Stimulated activated memory B cell treated with anti-CD40 and anti-IgM and Interleukin-4, amounts not matched to agents 10 μg/mL and 1 μg/mL and 100 μg/mL, for 72 hours (primary cell): ENCODE data around the gene EVI5L.

Experiments used
- ATAC-seq: fragments of 150-1000 bp; cut with Tn5 transposase; 2 replicates; pipeline ENCODE4 v1.10.0; 2021
- H3K27ac Mint-ChIP-seq: one replicate; pipeline ENCODE4 v1.8.0; 2022; ENCODE audit warnings: mild to moderate bottlenecking, mixed read lengths
- H3K27me3 Mint-ChIP-seq: one replicate; pipeline ENCODE4 v1.8.0; 2022; ENCODE audit warnings: mixed read lengths
- H3K36me3 Mint-ChIP-seq: one replicate; pipeline ENCODE4 v1.8.0; 2022; ENCODE audit warnings: mixed read lengths
- H3K4me1 Mint-ChIP-seq: one replicate; pipeline ENCODE4 v1.8.0; 2022; ENCODE audit warnings: mixed read lengths
- H3K4me3 Mint-ChIP-seq: one replicate; pipeline ENCODE4 v1.8.0; 2022; ENCODE audit warnings: mild to moderate bottlenecking, moderate library complexity, mixed read lengths
- H3K9me3 Mint-ChIP-seq: one replicate; pipeline ENCODE4 v1.8.0; 2022; ENCODE audit warnings: mixed read lengths

The EVI5L gene

DNA sequence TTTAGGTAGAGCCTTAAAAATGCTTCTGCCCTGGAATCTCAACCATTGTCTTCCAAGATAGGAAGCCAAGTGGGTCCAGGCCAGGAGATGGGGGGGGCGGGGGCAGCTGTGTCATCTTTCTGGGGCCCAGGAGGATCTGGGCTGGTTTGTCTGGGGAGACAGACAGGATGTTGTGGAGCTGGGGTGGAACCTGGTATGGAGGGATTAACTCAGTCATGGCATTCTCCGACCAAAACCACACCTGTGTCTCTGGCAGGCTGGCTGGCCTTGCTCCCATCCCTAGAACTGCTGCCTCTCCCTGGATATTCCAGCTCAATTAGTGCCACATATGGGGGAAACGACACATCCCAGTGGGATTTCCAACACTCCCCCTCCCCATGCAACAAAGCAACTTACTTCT, 70.9 kb downstream of the EVI5L start:
- ATAC-seq, result no peak
- H3K36me3 Mint-ChIP-seq, result peaks cover 11% of the 10 kb centered on the region
- no peaks in the 10 kb centered on the region for H3K9me3 Mint-ChIP-seq
- no peak overlapping the region for H3K4me3 Mint-ChIP-seq
- H3K4me1 Mint-ChIP-seq, result peaks cover 27% of the 10 kb centered on the region
- H3K27ac Mint-ChIP-seq, result no peak overlapping the region
- peaks cover 21% of the 10 kb centered on the region for H3K27me3 Mint-ChIP-seq

DNA sequence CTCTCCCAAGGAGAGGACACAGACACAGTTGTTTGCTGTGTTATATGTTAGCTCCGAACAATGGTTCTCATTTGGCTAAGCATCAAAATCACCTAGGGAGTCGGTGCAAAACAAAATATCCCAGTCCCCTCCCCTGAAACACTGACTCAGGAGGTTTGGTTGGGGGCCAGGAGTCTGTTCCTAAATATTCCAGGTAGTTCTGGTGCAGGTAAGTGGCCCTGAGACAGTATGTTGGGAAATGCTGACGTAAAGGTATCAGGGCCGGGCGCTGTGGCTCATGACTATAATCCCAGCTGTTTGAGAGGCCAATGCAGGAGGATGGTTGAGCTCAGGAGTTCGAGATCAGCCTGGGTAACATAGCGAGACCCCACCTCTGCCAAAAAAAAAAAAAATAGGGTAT, 71.3 kb downstream of the EVI5L start:
- no peaks in the 10 kb centered on the region for H3K9me3 Mint-ChIP-seq
- peaks cover 31% of the 10 kb centered on the region for H3K4me1 Mint-ChIP-seq
- peaks cover 15% of the 10 kb centered on the region for H3K36me3 Mint-ChIP-seq
- H3K4me3 Mint-ChIP-seq, result no peak overlapping the region
- no peak overlapping the region for H3K27ac Mint-ChIP-seq
- ATAC-seq, result no peak
- peaks cover 21% of the 10 kb centered on the region for H3K27me3 Mint-ChIP-seq

DNA sequence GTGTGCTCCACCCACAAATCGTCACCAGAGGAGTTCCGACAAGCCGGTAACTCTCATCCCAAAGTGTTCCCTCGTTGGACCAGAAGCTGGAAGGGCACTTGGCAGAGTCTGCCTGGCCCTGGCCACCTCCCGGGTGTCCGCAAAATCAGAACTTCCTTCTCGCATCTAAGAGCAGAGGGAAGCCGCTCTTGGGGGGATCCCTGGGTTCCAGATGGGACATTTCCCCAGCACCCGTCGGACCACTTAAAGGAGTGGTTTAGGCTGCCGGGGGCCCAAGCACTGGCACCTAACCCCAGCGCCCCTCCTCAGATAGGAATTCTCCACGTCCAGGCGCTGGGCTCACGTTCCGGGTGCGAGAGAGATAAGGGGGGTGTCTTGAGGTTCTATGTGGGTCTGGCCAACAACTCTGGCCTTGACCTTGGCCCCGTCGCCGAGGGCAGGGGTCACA, 72.8 kb downstream of the EVI5L start:
- peak overlapping the region; percentile 83 for H3K4me3 Mint-ChIP-seq
- ATAC-seq, result no peak
- peaks cover 24% of the 10 kb centered on the region for H3K36me3 Mint-ChIP-seq
- H3K4me1 Mint-ChIP-seq, result peaks cover 44% of the 10 kb centered on the region
- no peaks in the 10 kb centered on the region for H3K9me3 Mint-ChIP-seq
- H3K27ac Mint-ChIP-seq, result peak overlapping the region; percentile 88
- H3K27me3 Mint-ChIP-seq, result peaks cover 14% of the 10 kb centered on the region

- Mint-ChIP-seq H3K4me3 (peak within 1 kb of the TSS; percentile 87), H3K36me3 (peaks cover 24% of the 10 kb centered on the region), H3K4me1 (peaks cover 48% of the 10 kb centered on the region), H3K9me3 (no peaks in the 10 kb centered on the region), H3K27me3 (peaks cover 12% of the 10 kb centered on the region), H3K27ac (peak within 1 kb of the TSS; percentile 88)
- ATAC-seq, result peak; percentile 91
Observed at GRCh38 chr19:7903244-7904073, 73.4 kb downstream of the EVI5L start, which contains the start of gene MAP2K7. TSS of gene MAP2K7 (plus strand) at chr19:7903877. CDS start at chr19:7903945, 68 bp downstream.

- H3K27ac Mint-ChIP-seq, result peak overlapping the region; percentile 88
- H3K4me1 Mint-ChIP-seq, result peaks cover 51% of the 10 kb centered on the region
- peaks cover 28% of the 10 kb centered on the region for H3K36me3 Mint-ChIP-seq
- H3K27me3 Mint-ChIP-seq, result peaks cover 6% of the 10 kb centered on the region
- ATAC-seq, result peak; percentile 74
- H3K9me3 Mint-ChIP-seq, result no peaks in the 10 kb centered on the region
- peak overlapping the region; percentile 87 for H3K4me3 Mint-ChIP-seq
Observed at GRCh38 chr19:7904074-7905020, 74.3 kb downstream of the EVI5L start.

DNA sequence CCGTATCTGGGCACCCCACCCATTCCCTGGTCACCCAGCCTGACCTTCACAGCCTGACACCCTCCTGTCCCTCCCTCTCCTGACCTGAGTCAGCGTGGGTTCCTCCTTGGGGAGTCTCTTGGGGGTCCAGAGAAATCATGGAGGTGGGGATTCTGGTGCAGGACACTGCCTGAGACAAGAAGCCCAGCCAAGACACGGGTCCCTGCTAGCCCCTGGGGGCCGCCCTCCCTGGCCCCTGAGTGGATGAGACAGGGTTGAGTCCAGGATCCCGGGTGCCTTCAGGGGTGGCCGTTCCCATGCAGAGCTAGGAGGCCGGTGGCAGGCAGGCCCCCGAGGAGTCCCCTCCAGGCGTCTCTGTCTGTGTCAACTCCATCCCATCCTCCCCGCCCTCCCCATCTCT, 75.2 kb downstream of the EVI5L start:
- H3K9me3 Mint-ChIP-seq, result no peaks in the 10 kb centered on the region
- ATAC-seq, result no peak
- peaks cover 34% of the 10 kb centered on the region for H3K36me3 Mint-ChIP-seq
- H3K4me1 Mint-ChIP-seq, result peaks cover 51% of the 10 kb centered on the region
- peak overlapping the region; percentile 87 for H3K4me3 Mint-ChIP-seq
- no peaks in the 10 kb centered on the region for H3K27me3 Mint-ChIP-seq
- peak overlapping the region; percentile 88 for H3K27ac Mint-ChIP-seq

GRCh38 chr19:7905859-7906258, 75.8 kb downstream of the EVI5L start:
- H3K27ac Mint-ChIP-seq, result peak overlapping the region; percentile 88
- peaks cover 51% of the 10 kb centered on the region for H3K4me1 Mint-ChIP-seq
- peaks cover 40% of the 10 kb centered on the region for H3K36me3 Mint-ChIP-seq
- no peaks in the 10 kb centered on the region for H3K9me3 Mint-ChIP-seq
- peak overlapping the region; percentile 65 for H3K4me3 Mint-ChIP-seq
- no peak for ATAC-seq
- no peaks in the 10 kb centered on the region for H3K27me3 Mint-ChIP-seq

DNA sequence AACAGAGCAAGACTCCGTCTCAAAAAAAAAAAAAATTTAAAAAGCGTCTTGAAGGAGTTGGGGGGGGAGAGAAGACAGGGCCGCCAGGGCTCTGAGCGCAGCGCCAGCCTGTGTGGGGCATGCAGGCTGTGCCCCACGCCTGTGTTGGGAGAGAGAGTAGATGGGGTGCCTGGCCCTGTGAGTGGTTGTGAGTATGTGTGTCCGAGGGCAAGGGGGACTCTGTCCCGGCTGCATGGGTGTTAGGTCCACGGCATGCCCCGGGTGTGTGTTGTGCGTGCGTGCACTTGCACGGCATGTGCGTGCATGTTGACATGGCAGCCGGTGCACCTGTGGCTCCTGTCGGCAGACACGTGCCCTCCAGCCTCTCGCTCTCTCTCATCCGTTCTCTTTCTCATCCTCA, 77.1 kb downstream of the EVI5L start:
- no peaks in the 10 kb centered on the region for H3K27me3 Mint-ChIP-seq
- H3K4me1 Mint-ChIP-seq, result peaks cover 51% of the 10 kb centered on the region
- no peak overlapping the region for H3K4me3 Mint-ChIP-seq
- no peak for ATAC-seq
- H3K36me3 Mint-ChIP-seq, result peaks cover 52% of the 10 kb centered on the region
- H3K27ac Mint-ChIP-seq, result no peak overlapping the region
- H3K9me3 Mint-ChIP-seq, result no peaks in the 10 kb centered on the region

GRCh38 chr19:7907544-7907943, 77.5 kb downstream of the EVI5L start:
- no peak overlapping the region for H3K4me3 Mint-ChIP-seq
- no peaks in the 10 kb centered on the region for H3K27me3 Mint-ChIP-seq

GRCh38 chr19:7908078-7908699, 78.2 kb downstream of the EVI5L start:
- H3K27ac Mint-ChIP-seq, result no peak overlapping the region
- no peak overlapping the region for H3K4me3 Mint-ChIP-seq
- no peak for ATAC-seq
- H3K36me3 Mint-ChIP-seq, result peaks cover 61% of the 10 kb centered on the region
- peaks cover 49% of the 10 kb centered on the region for H3K4me1 Mint-ChIP-seq
- no peaks in the 10 kb centered on the region for H3K27me3 Mint-ChIP-seq
- H3K9me3 Mint-ChIP-seq, result no peaks in the 10 kb centered on the region

More at GRCh38 chr19:7907544-7907943, 77.5 kb downstream of the EVI5L start:
- H3K27ac Mint-ChIP-seq, result no peak overlapping the region
- ATAC-seq, result no peak
- no peaks in the 10 kb centered on the region for H3K9me3 Mint-ChIP-seq
- H3K36me3 Mint-ChIP-seq, result peaks cover 55% of the 10 kb centered on the region
- H3K4me1 Mint-ChIP-seq, result peaks cover 49% of the 10 kb centered on the region

DNA sequence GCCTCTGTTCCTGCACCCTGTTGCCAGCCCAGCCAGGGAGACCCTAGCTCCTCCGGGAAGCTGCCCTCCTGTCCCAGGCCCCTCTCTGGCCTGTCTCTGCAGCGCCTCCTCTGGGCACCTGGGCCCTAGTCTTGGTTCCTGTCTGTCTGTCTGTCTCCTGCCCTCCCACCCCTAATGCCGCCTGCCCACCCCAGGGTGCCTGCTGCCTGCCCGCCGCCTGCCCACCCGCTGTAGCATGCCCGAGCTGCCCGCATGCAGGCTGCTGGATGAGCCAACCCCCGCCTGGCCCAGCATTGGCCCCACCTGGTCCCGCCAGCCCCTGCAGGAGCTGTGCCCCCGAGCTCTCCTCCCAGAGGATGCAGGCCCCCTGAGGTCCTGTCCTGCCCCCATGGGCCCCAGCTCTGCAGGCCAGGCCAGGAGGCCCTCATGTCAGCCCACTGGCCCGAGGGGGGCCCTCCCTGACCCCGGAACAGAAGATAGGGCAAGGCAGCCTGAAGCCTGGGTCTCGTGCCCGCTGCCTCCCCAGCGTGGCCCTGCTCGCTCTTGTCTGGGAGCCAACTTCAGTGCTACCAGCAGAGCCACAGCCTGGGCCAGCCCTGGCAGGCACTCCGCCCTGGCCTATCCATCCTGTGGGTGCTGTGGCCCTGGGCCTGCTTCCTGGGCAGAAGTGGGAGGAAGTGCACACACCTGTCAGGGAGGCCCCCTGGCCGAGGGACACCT, 78.9 kb downstream of the EVI5L start:
- ATAC-seq, result no peak
- Mint-ChIP-seq H3K27ac (no peak overlapping the region), H3K36me3 (peaks cover 68% of the 10 kb centered on the region), H3K4me1 (peaks cover 49% of the 10 kb centered on the region), H3K4me3 (no peak overlapping the region), H3K9me3 (no peaks in the 10 kb centered on the region), H3K27me3 (peaks cover 1% of the 10 kb centered on the region)

GRCh38 chr19:7909471-7910067, 79.6 kb downstream of the EVI5L start:
- no peak for ATAC-seq
- Mint-ChIP-seq H3K9me3 (no peaks in the 10 kb centered on the region), H3K27ac (no peak overlapping the region), H3K36me3 (peaks cover 68% of the 10 kb centered on the region), H3K4me3 (no peak overlapping the region), H3K4me1 (peaks cover 45% of the 10 kb centered on the region), H3K27me3 (peaks cover 8% of the 10 kb centered on the region)

GRCh38 chr19:7910321-7911161, 80.5 kb downstream of the EVI5L start:
- Mint-ChIP-seq H3K4me3 (no peak overlapping the region), H3K9me3 (no peaks in the 10 kb centered on the region), H3K27me3 (peaks cover 18% of the 10 kb centered on the region), H3K4me1 (peaks cover 39% of the 10 kb centered on the region), H3K27ac (no peak overlapping the region), H3K36me3 (peaks cover 61% of the 10 kb centered on the region)
- no peak for ATAC-seq
